GM12878 (cell line): ENCODE data around the gene LHX2. TPM values are rescaled to one million over a fixed set of nuclear protein-coding genes. Genes with fewer than 3 reads are reported as not detected.

Source experiments
- ATAC-seq: fragments of 200-7000 bp; cut with Tn5 transposase; 3 replicates; pipeline ENCODE4 v1.9.1; 2020; ENCODE audit warnings: mild to moderate bottlenecking, moderate library complexity
- BruUV-seq: library from RNA; stranded (reverse); fragments of 400-500 nt; replicated peaks from 2 replicates; lab custom pipeline; 2021; lab: Mats Ljungman, UMichigan
- CTCF ChIA-PET: fragments of 300-600 bp; sonication (Branson Sonifier 250); formaldehyde crosslinking; extraction: SDS; loops from one replicate; lab custom pipeline; 2021; ENCODE audit warnings: inconsistent platforms; lab: Yijun Ruan, JAX
- POLR2A ChIA-PET: fragments of 350-600 bp; formaldehyde crosslinking; extraction: SDS; loops from one replicate; lab custom pipeline; 2021; ENCODE audit warnings: inconsistent platforms; lab: Charles Lee
- RAD21 ChIA-PET: fragments of 300-600 bp; sonication (Branson Sonifier 250); formaldehyde crosslinking; loops from one replicate; lab custom pipeline; 2023; ENCODE audit warnings: antibody characterized with exemption; ENCODE audit not compliant: unreplicated experiment; lab: Charles Lee
- SMC1A ChIA-PET: fragments of 300-600 bp; sonication (Branson Sonifier 250); formaldehyde crosslinking; loops from one replicate; lab custom pipeline; 2023; ENCODE audit not compliant: unreplicated experiment, uncharacterized antibody; lab: Charles Lee
- DNase-seq: peaks from one replicate; pipeline ENCODE4 v3.0.0-alpha.2; 2011; ENCODE audit warnings: low read depth, low spot score
- FAIRE-seq: peaks from 3 replicates; lab custom pipeline; 2011; peaks lifted over from hg19 to GRCh38; lab: Jason Lieb, UNC
- H2AFZ ChIP-seq: 2 replicates; pipeline ENCODE4 v1.6.0; 2011; ENCODE audit warnings: low read depth, low read length, control low read depth; ENCODE audit not compliant: control insufficient read depth
- H3K27ac ChIP-seq: 2 replicates; pipeline ENCODE4 v1.5.1; 2011; ENCODE audit warnings: control low read depth; ENCODE audit not compliant: control insufficient read depth, insufficient read depth
- H3K27me3 ChIP-seq, 2 experiments: replicated peaks in 1 of 2; 2 replicates each; pipeline versions ENCODE4 v1.6.0 to v1.6.1; 2011; ENCODE audit warnings: low read length in 1 of 2; ENCODE audit not compliant: control insufficient read depth in 2 of 2, insufficient read depth in 2 of 2
- H3K36me3 ChIP-seq, 2 experiments: 2 replicates each; pipeline ENCODE4 v1.5.1; 2011; ENCODE audit warnings: low read length in 1 of 2; ENCODE audit not compliant: control insufficient read depth in 2 of 2, insufficient read depth in 2 of 2
- H3K4me1 ChIP-seq: 2 replicates; pipeline ENCODE4 v1.6.1; 2011; ENCODE audit warnings: mild to moderate bottlenecking, low read length, moderate library complexity, mixed read lengths; ENCODE audit not compliant: control insufficient read depth, insufficient read depth
- H3K4me2 ChIP-seq: 2 replicates; pipeline ENCODE4 v1.6.0; 2011; ENCODE audit warnings: control low read depth; ENCODE audit not compliant: control insufficient read depth, insufficient read depth
- H3K4me3 ChIP-seq: fragments of 200-600 bp; sonication (generic); 2 replicates; pipeline ENCODE4 v1.5.1; 2016
- H3K79me2 ChIP-seq: 2 replicates; pipeline ENCODE4 v1.6.0; 2011; ENCODE audit warnings: low read length; ENCODE audit not compliant: control insufficient read depth, insufficient read depth
- H3K9ac ChIP-seq: 2 replicates; pipeline ENCODE4 v1.8.0; 2011; ENCODE audit warnings: low read length, control low read depth, mixed read lengths; ENCODE audit not compliant: control insufficient read depth, insufficient read depth
- H3K9me3 ChIP-seq: replicated peaks from 3 replicates; pipeline ENCODE4 v1.5.1; 2011; ENCODE audit warnings: mild to moderate bottlenecking, low read length; ENCODE audit not compliant: control insufficient read depth, insufficient read depth
- H4K20me1 ChIP-seq: 2 replicates; pipeline ENCODE4 v1.6.0; 2011; ENCODE audit not compliant: control insufficient read depth, insufficient read depth
- ATF7 ChIP-seq: fragments of 450-650 bp; IDR thresholded peaks from 2 replicates; pipeline ENCODE4 v1.6.1; 2016; ENCODE audit warnings: low read depth, mild to moderate bottlenecking
- BMI1 ChIP-seq: fragments of 450-650 bp; IDR thresholded peaks from 2 replicates; pipeline ENCODE4 v1.6.1; 2016; ENCODE audit warnings: mild to moderate bottlenecking, moderate library complexity, borderline replicate concordance
- BRCA1 ChIP-seq: IDR thresholded peaks from 2 replicates; pipeline ENCODE4 v1.6.1; 2011; ENCODE audit warnings: low read depth, low read length, improper control_type of control experiment
- CBX3 ChIP-seq: fragments of 200-600 bp; sonication (generic); IDR thresholded peaks from 2 replicates; pipeline ENCODE4 v1.6.1; 2016; ENCODE audit warnings: low read depth, borderline replicate concordance
- CHD2 ChIP-seq: IDR thresholded peaks from 2 replicates; pipeline ENCODE4 v1.6.1; 2011; ENCODE audit warnings: low read depth, low read length, improper control_type of control experiment, borderline replicate concordance
- FOS ChIP-seq: IDR thresholded peaks from 3 replicates; pipeline ENCODE4 v1.6.1; 2011; ENCODE audit warnings: borderline replicate concordance; ENCODE audit not compliant: insufficient read length; ENCODE audit errors: extremely low read depth
- FOXM1 ChIP-seq: IDR thresholded peaks from 2 replicates; pipeline ENCODE4 v1.6.1; 2012; ENCODE audit warnings: low read depth, mild to moderate bottlenecking, inconsistent platforms, low read length, moderate library complexity
- GABPA ChIP-seq: IDR thresholded peaks from 2 replicates; pipeline ENCODE4 v1.6.1; 2014; ENCODE audit warnings: antibody characterized with exemption, low read depth, mild to moderate bottlenecking, inconsistent platforms
- MXI1 ChIP-seq: fragments of 150-350 bp; IDR thresholded peaks from 2 replicates; pipeline ENCODE4 v1.6.1; 2011; ENCODE audit warnings: low read depth, mild to moderate bottlenecking, inconsistent platforms, low read length, improper control_type of control experiment
- MYC ChIP-seq: IDR thresholded peaks from 2 replicates; pipeline ENCODE4 v1.6.1; 2011; ENCODE audit warnings: mild to moderate bottlenecking, low read length, moderate library complexity, inconsistent platforms; ENCODE audit not compliant: insufficient read depth, insufficient replicate concordance, insufficient read length, severe bottlenecking
- PKNOX1 ChIP-seq: fragments of 450-650 bp; IDR thresholded peaks from 2 replicates; pipeline ENCODE4 v1.6.1; 2016; ENCODE audit warnings: mild to moderate bottlenecking
- TARDBP ChIP-seq: IDR thresholded peaks from 2 replicates; pipeline ENCODE4 v1.6.1; 2016; ENCODE audit warnings: borderline replicate concordance
- ZNF207 ChIP-seq: fragments of 450-650 bp; IDR thresholded peaks from 2 replicates; pipeline ENCODE4 v1.6.1; 2014; ENCODE audit warnings: antibody characterized with exemption, mild to moderate bottlenecking, borderline replicate concordance
- ZNF217 ChIP-seq: fragments of 450-650 bp; IDR thresholded peaks from 2 replicates; pipeline ENCODE4 v1.6.1; 2017; ENCODE audit warnings: antibody characterized with exemption, mild to moderate bottlenecking
- WGBS: methylation state at CpG from one replicate; pipeline ENCODE4 v1.1.6; 2016; ENCODE audit warnings: low lambda C conversion rate; ENCODE audit not compliant: insufficient replicate concordance, insufficient coverage; ENCODE audit errors: missing lambda C conversion rate; 5-methylcytosine and 5-hydroxymethylcytosine counted together
- in situ Hi-C: fragments of 300-500 bp; cut with MboI; formaldehyde crosslinking; loops from 9 replicates; pipeline ENCODE4 v1.14.3; 2018; ENCODE audit warnings: mixed read lengths
- intact Hi-C: fragments of 100-400 bp; cut with micrococcal nuclease; formaldehyde crosslinking; loops from one replicate; pipeline ENCODE4 v1.14.2; 2022; ENCODE audit not compliant: unreplicated experiment
- polyA plus RNA-seq, 11 experiments: library from polyadenylated mRNA; depleted of rRNA in 4 of 11; unstranded in 6 of 11; stranded (reverse) in 5 of 11; fragments of >200 nt; fragmentation: Nextera tagmentation in 4 of 11; fragmentation: Illumina TruSeq in 1 of 11; extraction: Ambion mirVana in 4 of 11; extraction: Trizol in 1 of 11; gene quantifications; 1 replicate in 1 of 11; 2 replicates in 10 of 11; pipeline versions ENCODE4 v1.2.1 to v1.2.3, GENCODE V29; 2011 to 2016; ENCODE audit warnings: inconsistent platforms in 2 of 11, missing spikeins in 2 of 11, low read depth in 1 of 11
- total RNA-seq, 4 experiments: library from RNA; depleted of rRNA in 3 of 4; stranded (reverse); fragments of >200 nt in 3 of 4; fragmentation: Illumina TruSeq in 1 of 4; extraction: Trizol in 1 of 4; gene quantifications; 2 replicates each; pipeline versions ENCODE4 v1.2.1 to v1.2.3, GENCODE V29; 2013 to 2021

LHX2 gene
- total and polyA plus RNA-seq, 10 of the 15 experiments (the other 5 are each of a cell fraction or from before 2014, with no cell fraction given) = 0.82 to 69.8 (median 5.3) TPM

- TF ChIP-seq MYC (no peak), ATF7 (no peak), GABPA (no peak), ZNF217 (no peak), MXI1 (no peak), TARDBP (no peak), CHD2 (no peak), ZNF207 (no peak), FOXM1 (no peak), CBX3 (no peak), FOS (no peak), PKNOX1 (no peak), BRCA1 (no peak), BMI1 (no peak)
- TF ChIP-seq, all 136 proteins: peak for 0
- POLR2A ChIA-PET = no interaction called here
- RAD21 ChIA-PET = no interaction called here
- Histone ChIP-seq H3K27me3 (peaks cover 0 to 3% of the 10 kb centered on the region in 2 experiments; a peak in 2 of 4 replicates), H3K4me1 (peaks cover 4% of the 10 kb centered on the region), H3K36me3 (no peaks in the 10 kb centered on the region), H3K27ac (no peak overlapping the region), H3K4me3 (no peak overlapping the region), H3K4me2 (no peak overlapping the region), H3K9ac (no peak overlapping the region), H3K79me2 (no peaks in the 10 kb centered on the region), H2AFZ (no peak overlapping the region), H4K20me1 (no peaks in the 10 kb centered on the region), H3K9me3 (peaks cover 3% of the 10 kb centered on the region)
- CTCF ChIA-PET = interaction anchor here (0.7 to 4.0 kb wide), 2 partner anchors 10 to 75 kb away, joined by 3 to 24 read pairs; no protein-coding TSS in a partner anchor
- 26% methylated on average over 1 of the region's 1 CpG for WGBS
- no peak for ATAC-seq
- SMC1A ChIA-PET = interaction anchor here (1.3 kb wide), 1 partner anchor 11 kb away, joined by 4 read pairs; no protein-coding TSS in a partner anchor
- in situ Hi-C loops = no loop called here
- intact Hi-C loops = no loop called here
- no TSS peak for BruUV-seq
- FAIRE-seq = no peak
- DNase-seq = no peak
These were observed 39.4 kb downstream of the LHX2 start for GRCh38 chr9:124050955-124051354.
